HepG2 (cell line): ENCODE measurements around the gene GALNTL6. TPM values are rescaled to one million over a fixed set of nuclear protein-coding genes. Genes with fewer than 3 reads are reported as not detected.

Experiments used
- ATAC-seq: fragments of 200-7000 bp; cut with Tn5 transposase; 3 replicates; pipeline ENCODE4 v1.9.1; 2020; ENCODE audit warnings: mild to moderate bottlenecking, moderate library complexity
- BruUV-seq: library from RNA; stranded (reverse); fragments of 400-500 nt; replicated peaks from 2 replicates; lab custom pipeline; 2021; lab: Mats Ljungman, UMichigan
- CTCF ChIA-PET: fragments of 300-600 bp; formaldehyde crosslinking; extraction: SDS; loops from one replicate; lab custom pipeline; 2021; ENCODE audit warnings: low total read pairs, inconsistent platforms, low intra/inter-chr PET ratio; lab: Yijun Ruan, JAX
- POLR2A ChIA-PET: fragments of 350-600 bp; sonication (Branson Sonifier 250); formaldehyde crosslinking; loops from one replicate; lab custom pipeline; 2020; ENCODE audit warnings: antibody characterized with exemption, inconsistent platforms; lab: Yijun Ruan, JAX
- DNase-seq: peaks from one replicate; pipeline ENCODE4 v3.0.0-alpha.2; 2015; ENCODE audit warnings: low spot score
- FAIRE-seq: peaks from 3 replicates; lab custom pipeline; 2011; peaks lifted over from hg19 to GRCh38; lab: Jason Lieb, UNC
- H2AFZ ChIP-seq: one replicate; pipeline ENCODE4 v1.6.1; 2011; ENCODE audit warnings: low read length, inconsistent platforms
- H3K27ac ChIP-seq: fragments of 300-600 bp; 3 replicates; pipeline ENCODE4 v1.8.0; 2011; ENCODE audit warnings: mixed run types, mild to moderate bottlenecking, mixed read lengths, low read length, inconsistent platforms; ENCODE audit not compliant: insufficient read depth; ENCODE audit errors: extremely low read length
- H3K27me3 ChIP-seq, 2 experiments: fragments of 200-600 bp in 1 of 2; 2 replicates in 1 of 2; 3 replicates in 1 of 2; pipeline versions ENCODE4 v1.6.0 to v1.8.0; 2011; ENCODE audit warnings: low read length in 2 of 2, mild to moderate bottlenecking in 2 of 2, moderate library complexity in 2 of 2, inconsistent platforms in 1 of 2; ENCODE audit not compliant: insufficient read depth in 2 of 2, control insufficient read depth in 1 of 2
- H3K36me3 ChIP-seq, 2 experiments: fragments of 200-600 bp in 1 of 2; replicated peaks in 1 of 2; 2 replicates in 1 of 2; 3 replicates in 1 of 2; pipeline versions ENCODE4 v1.5.1 to v1.8.0; 2011; ENCODE audit warnings: low read length in 2 of 2, inconsistent platforms in 1 of 2; ENCODE audit not compliant: insufficient read depth in 2 of 2, control insufficient read depth in 1 of 2
- H3K4me1 ChIP-seq: 2 replicates; pipeline ENCODE4 v1.5.1; 2012; ENCODE audit warnings: low read length, inconsistent platforms; ENCODE audit not compliant: insufficient read depth
- H3K4me2 ChIP-seq: 2 replicates; pipeline ENCODE4 v1.6.0; 2011; ENCODE audit warnings: low read depth, low read length, inconsistent platforms
- H3K4me3 ChIP-seq, 3 experiments: fragments of 200-600 bp in 1 of 3; sonication (generic), shearing (Covaris generic) in 1 of 3; replicated peaks in 1 of 3; 2 replicates each; pipeline ENCODE4 v1.5.1; 2011 to 2016; ENCODE audit warnings: low read length in 3 of 3, inconsistent platforms in 2 of 3, low read depth in 2 of 3, mild to moderate bottlenecking in 2 of 3, control low read depth in 1 of 3, mixed read lengths in 1 of 3; ENCODE audit not compliant: insufficient read depth in 1 of 3
- H3K79me2 ChIP-seq: one replicate; pipeline ENCODE4 v1.6.1; 2011; ENCODE audit warnings: low read length, inconsistent platforms; ENCODE audit not compliant: insufficient read depth
- H3K9ac ChIP-seq: 2 replicates; pipeline ENCODE4 v1.6.0; 2011; ENCODE audit warnings: mild to moderate bottlenecking, low read depth, low read length, inconsistent platforms; ENCODE audit not compliant: insufficient read depth
- H3K9me3 ChIP-seq: 2 replicates; pipeline ENCODE4 v1.5.1; 2012; ENCODE audit warnings: mild to moderate bottlenecking, low read length
- H4K20me1 ChIP-seq: 2 replicates; pipeline ENCODE4 v1.6.0; 2011; ENCODE audit warnings: inconsistent platforms, mild to moderate bottlenecking, low read length, moderate library complexity; ENCODE audit not compliant: insufficient read depth
- BRD4 ChIP-seq: sonication (generic); formaldehyde crosslinking; IDR thresholded peaks from 2 replicates; pipeline ENCODE4 v1.4.0; 2020; ENCODE audit warnings: missing genetic modification reagents
- HIVEP1 ChIP-seq: sonication (generic); formaldehyde crosslinking; IDR thresholded peaks from 2 replicates; pipeline ENCODE4 v1.4.0; 2020; ENCODE audit warnings: mild to moderate bottlenecking, missing genetic modification reagents
- KDM6A ChIP-seq: IDR thresholded peaks from 2 replicates; pipeline ENCODE4 v1.6.1; 2016; ENCODE audit warnings: low read depth
- MAF1 ChIP-seq: sonication (generic); formaldehyde crosslinking; IDR thresholded peaks from 2 replicates; pipeline ENCODE4 v1.5.0; 2020; ENCODE audit warnings: missing genetic modification reagents, borderline replicate concordance
- MAFF ChIP-seq: IDR thresholded peaks from 2 replicates; pipeline ENCODE4 v1.6.1; 2011; ENCODE audit warnings: low read depth, low read length, improper control_type of control experiment
- NFE2L2 ChIP-seq: fragments of 150-350 bp; IDR thresholded peaks from 2 replicates; pipeline ENCODE4 v1.6.1; 2014; ENCODE audit warnings: low read length
- SPEN ChIP-seq: sonication (generic); formaldehyde crosslinking; IDR thresholded peaks from 2 replicates; pipeline ENCODE4 v1.5.1; 2020; ENCODE audit warnings: low read depth, mild to moderate bottlenecking, missing genetic modification reagents
- THYN1 ChIP-seq: sonication (generic); formaldehyde crosslinking; IDR thresholded peaks from 2 replicates; pipeline ENCODE4 v1.8.1; 2023; ENCODE audit warnings: low read depth, mild to moderate bottlenecking, moderate library complexity, missing genetic modification reagents, borderline replicate concordance
- ZNF317 ChIP-seq: sonication (generic); formaldehyde crosslinking; IDR thresholded peaks from 2 replicates; pipeline ENCODE4 v1.5.0; 2020; ENCODE audit warnings: mild to moderate bottlenecking, missing genetic modification reagents
- WGBS: methylation state at CpG from one replicate; pipeline ENCODE4 v1.1.6; 2017; ENCODE audit warnings: low lambda C conversion rate; 5-methylcytosine and 5-hydroxymethylcytosine counted together
- in situ Hi-C: cut with HindIII; loops from 2 replicates; pipeline ENCODE4 v1.10.0; 2017; ENCODE audit warnings: low pct_unique_long_range_greater_than_20kb; ENCODE audit not compliant: extremely low pct_ligation_motif_present
- intact Hi-C: fragments of 100-400 bp; cut with micrococcal nuclease; formaldehyde crosslinking; loops from one replicate; pipeline ENCODE4 v1.10.0; 2022; ENCODE audit not compliant: unreplicated experiment
- polyA plus RNA-seq, 8 experiments: library from polyadenylated mRNA; depleted of rRNA in 3 of 8; stranded (reverse) in 7 of 8; unstranded in 1 of 8; fragments of >200 nt; fragmentation: Illumina TruSeq in 4 of 8; extraction: Trizol in 4 of 8; gene quantifications; 2 replicates each; pipeline versions ENCODE4 v1.2.1 to v1.2.3, GENCODE V29; 2011 to 2016; ENCODE audit warnings: low read depth in 4 of 8, missing spikeins in 1 of 8, mixed read lengths in 1 of 8; ENCODE audit not compliant: insufficient read depth in 1 of 8
- total RNA-seq, 5 experiments: library from RNA; depleted of rRNA; stranded (reverse); fragments of >200 nt; fragmentation: Illumina TruSeq; extraction: Trizol; gene quantifications; 2 replicates each; pipeline ENCODE4 v1.2.3, GENCODE V29; 2016; ENCODE audit warnings: low read depth in 1 of 5
- TF ChIP-seq, protein P1 (sequence below): sonication (generic); formaldehyde crosslinking; IDR thresholded peaks from 2 replicates; pipeline ENCODE4 v1.4.0; 2020; ENCODE audit warnings: mild to moderate bottlenecking, missing genetic modification reagents

Gene GALNTL6
- total and polyA plus RNA-seq, 2 of the 13 experiments (the other 11 are each of a cell fraction or from before 2014, with no cell fraction given), result not detected

DNA sequence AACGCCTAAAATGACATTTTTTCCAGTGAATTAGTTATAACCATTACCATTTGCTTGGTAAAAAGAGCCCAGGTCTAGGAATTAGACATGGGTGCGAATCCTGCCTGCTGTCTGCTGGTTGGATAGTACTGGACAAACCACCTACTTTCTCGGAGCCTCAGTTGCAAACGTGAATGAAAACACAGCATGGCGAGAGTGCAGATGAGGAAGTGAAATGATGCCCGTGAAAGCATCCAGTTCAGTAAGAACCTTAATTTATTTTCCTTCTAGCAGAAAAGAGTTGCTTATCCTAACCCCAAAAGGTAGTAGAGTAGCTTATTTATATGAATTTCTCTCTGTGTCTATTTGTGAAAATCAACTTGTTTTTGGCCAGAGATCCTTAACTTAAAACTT, 1184.0 kb downstream of the GALNTL6 start:
- CTCF ChIA-PET, result no interaction called here
- ATAC-seq (no peak), DNase-seq (no peak), FAIRE-seq (no peak)
- Histone ChIP-seq H3K9me3 (no peaks in the 10 kb centered on the region), H3K9ac (no peak overlapping the region), H3K4me3 (no peak overlapping the region), H2AFZ (no peak overlapping the region), H3K27me3 (no peaks in the 10 kb centered on the region), H3K4me2 (no peak overlapping the region), H3K36me3 (no peaks in the 10 kb centered on the region), H3K4me1 (no peaks in the 10 kb centered on the region), H3K27ac (no peak overlapping the region), H4K20me1 (no peaks in the 10 kb centered on the region), H3K79me2 (no peaks in the 10 kb centered on the region)
- 3% methylated on average over 6 of the region's 6 CpGs for WGBS
- intact Hi-C loops, result no loop called here
- in situ Hi-C loops, result no loop called here
- no peak for TF ChIP-seq SPEN (CRISPR knock-in tag)
- TF ChIP-seq MAF1, result no peak
- no peak for TF ChIP-seq ZNF317 (CRISPR knock-in tag)
- no peak for TF ChIP-seq HIVEP1 (CRISPR knock-in tag)
- TF ChIP-seq KDM6A (CRISPR knock-in tag), result no peak
- TF ChIP-seq MAFF, result no peak
- TF ChIP-seq, protein P1, sequence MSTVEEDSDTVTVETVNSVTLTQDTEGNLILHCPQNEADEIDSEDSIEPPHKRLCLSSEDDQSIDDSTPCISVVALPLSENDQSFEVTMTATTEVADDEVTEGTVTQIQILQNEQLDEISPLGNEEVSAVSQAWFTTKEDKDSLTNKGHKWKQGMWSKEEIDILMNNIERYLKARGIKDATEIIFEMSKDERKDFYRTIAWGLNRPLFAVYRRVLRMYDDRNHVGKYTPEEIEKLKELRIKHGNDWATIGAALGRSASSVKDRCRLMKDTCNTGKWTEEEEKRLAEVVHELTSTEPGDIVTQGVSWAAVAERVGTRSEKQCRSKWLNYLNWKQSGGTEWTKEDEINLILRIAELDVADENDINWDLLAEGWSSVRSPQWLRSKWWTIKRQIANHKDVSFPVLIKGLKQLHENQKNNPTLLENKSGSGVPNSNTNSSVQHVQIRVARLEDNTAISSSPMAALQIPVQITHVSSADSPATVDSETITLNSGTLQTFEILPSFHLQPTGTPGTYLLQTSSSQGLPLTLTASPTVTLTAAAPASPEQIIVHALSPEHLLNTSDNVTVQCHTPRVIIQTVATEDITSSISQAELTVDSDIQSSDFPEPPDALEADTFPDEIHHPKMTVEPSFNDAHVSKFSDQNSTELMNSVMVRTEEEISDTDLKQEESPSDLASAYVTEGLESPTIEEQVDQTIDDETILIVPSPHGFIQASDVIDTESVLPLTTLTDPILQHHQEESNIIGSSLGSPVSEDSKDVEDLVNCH (CRISPR knock-in tag), result no peak
- TF ChIP-seq NFE2L2, result no peak
- no peak for TF ChIP-seq THYN1 (CRISPR knock-in tag)
- no peak for TF ChIP-seq BRD4 (CRISPR knock-in tag)
- POLR2A ChIA-PET, result no interaction called here
- BruUV-seq, result no TSS peak
